Measurements from ENCODE around the gene LRSAM1. TPM values are rescaled to one million over a fixed set of nuclear protein-coding genes. Genes with fewer than 3 reads are reported as not detected.

Gene LRSAM1
- total RNA-seq, 1 donor from 2014 or later: 14.2 TPM

- intact Hi-C loops (cut with micrococcal nuclease): no loop called here
Measured at GRCh38 chr9:127495884-127496555, 44.7 kb downstream of the LRSAM1 start.

- intact Hi-C loops (cut with micrococcal nuclease): no loop called here
Measured at GRCh38 chr9:127496974-127497373, 45.7 kb downstream of the LRSAM1 start.

GRCh38 chr9:127497656-127498290, 46.5 kb downstream of the LRSAM1 start:
- intact Hi-C loops (cut with micrococcal nuclease): no loop called here

- intact Hi-C loops (cut with micrococcal nuclease): no loop called here
Measured at GRCh38 chr9:127498298-127498697, 47.0 kb downstream of the LRSAM1 start.

- intact Hi-C loops (cut with micrococcal nuclease): no loop called here
Measured at GRCh38 chr9:127500399-127500798, 49.1 kb downstream of the LRSAM1 start.

GRCh38 chr9:127500862-127501261, 49.6 kb downstream of the LRSAM1 start:
- intact Hi-C loops (cut with micrococcal nuclease): no loop called here

- intact Hi-C loops (cut with micrococcal nuclease): no loop called here
Measured at GRCh38 chr9:127501821-127502343, 50.6 kb downstream of the LRSAM1 start.

- intact Hi-C loops (cut with micrococcal nuclease): no loop called here
Measured at GRCh38 chr9:127502706-127503378, 51.5 kb downstream of the LRSAM1 start.

- intact Hi-C loops (cut with micrococcal nuclease): no loop called here
Measured at GRCh38 chr9:127503379-127503921, 52.1 kb downstream of the LRSAM1 start.

- intact Hi-C loops (cut with micrococcal nuclease): loop anchor here (1.0 to 2.0 kb wide), 3 partner anchors 82 to 415 kb away; no protein-coding TSS in a partner anchor
Measured at GRCh38 chr9:127503947-127504886, 52.9 kb downstream of the LRSAM1 start.

GRCh38 chr9:127504887-127505251, 53.6 kb downstream of the LRSAM1 start:
- intact Hi-C loops (cut with micrococcal nuclease): loop anchor here (1.0 to 2.0 kb wide), 3 partner anchors 81 to 414 kb away; no protein-coding TSS in a partner anchor

- intact Hi-C loops (cut with micrococcal nuclease): loop anchor here (2.0 kb wide), 1 partner anchor 413 kb away; no protein-coding TSS in a partner anchor
Measured at GRCh38 chr9:127505396-127506116, 54.2 kb downstream of the LRSAM1 start.

- intact Hi-C loops (cut with micrococcal nuclease): no loop called here
Measured at GRCh38 chr9:127506117-127506813, 55.0 kb downstream of the LRSAM1 start.

GRCh38 chr9:127506814-127507750, 55.8 kb downstream of the LRSAM1 start:
- intact Hi-C loops (cut with micrococcal nuclease): no loop called here

- intact Hi-C loops (cut with micrococcal nuclease): no loop called here
Measured at GRCh38 chr9:127507751-127508648, 56.7 kb downstream of the LRSAM1 start.

- intact Hi-C loops (cut with micrococcal nuclease): no loop called here
Measured at GRCh38 chr9:127508901-127509260, 57.6 kb downstream of the LRSAM1 start.

GRCh38 chr9:127509261-127509954, 58.1 kb downstream of the LRSAM1 start:
- intact Hi-C loops (cut with micrococcal nuclease): no loop called here

Measured in T-helper 2 cell treated with Interferon-gamma antibody and Interleukin-4, amounts not matched to agents 100 ng/mL and 5 ng/mL, for 36 hours (primary cell).